Stimulated activated CD4-positive, alpha-beta T cell treated with anti-CD3 and anti-CD28 coated beads, Interleukin-1b, Interleukin-23, amount 100 ng/mL, for 24 hours (primary cell): Measurements from ENCODE around the gene DNAJB6.
"Not testable (repeated sequence)": the region's sequence is repeated elsewhere in the genome, so short reads cannot be mapped to it uniquely, and the experiment has no call there.

ENCODE experiments used
- DNase-seq, 4 experiments: peaks; one replicate each; pipeline ENCODE4 v3.0.0-alpha.2; 2020; ENCODE audit warnings: low read depth in 4 of 4, low spot score in 1 of 4

DNAJB6 gene

DNA sequence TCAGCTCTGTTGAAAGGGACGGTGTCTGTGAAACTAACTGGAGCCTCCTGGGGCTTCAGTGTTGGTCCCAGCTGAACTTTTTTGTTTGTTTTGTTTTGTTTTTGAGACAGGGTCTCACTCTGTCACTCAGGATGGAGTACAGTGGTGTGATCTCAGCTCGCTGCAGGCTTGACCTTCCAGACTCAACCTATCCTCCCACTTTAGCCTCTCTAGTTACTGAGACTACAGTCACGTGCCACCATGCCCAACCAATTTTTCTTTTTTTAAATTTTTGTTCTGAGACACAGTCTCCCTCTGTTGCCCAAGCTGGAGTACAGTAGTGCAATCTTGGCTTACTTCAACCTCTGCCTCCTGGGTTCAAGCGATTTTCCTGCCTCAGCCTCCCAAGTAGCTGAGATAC, 13.4 kb upstream of the DNAJB6 start:
- DNase-seq: no peak

- DNase-seq: no peak
Observed at GRCh38 chr7:157329447-157329846, 7.4 kb upstream of the DNAJB6 start.

GRCh38 chr7:157330567-157330966, 6.2 kb upstream of the DNAJB6 start:
- DNase-seq: not testable (repeated sequence)

DNA sequence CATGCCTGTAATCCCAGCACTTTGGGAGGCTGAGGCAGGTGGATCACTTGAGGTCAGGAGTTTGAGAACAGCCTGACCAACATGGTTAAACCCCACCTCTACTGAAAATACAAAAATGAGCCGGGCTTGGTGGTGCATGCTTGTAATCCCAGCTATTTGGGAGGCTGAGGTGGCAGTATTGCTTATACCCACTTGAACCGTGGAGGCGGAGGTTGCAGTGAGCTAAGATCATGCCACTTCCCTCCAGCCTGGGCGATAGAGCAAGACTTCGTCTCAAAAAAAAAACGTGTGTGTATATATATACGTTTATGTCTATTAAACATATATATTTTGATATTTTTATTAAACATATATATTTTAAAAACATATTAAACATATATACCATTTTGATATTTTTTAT, 5.8 kb upstream of the DNAJB6 start:
- DNase-seq: not testable (repeated sequence)

DNA sequence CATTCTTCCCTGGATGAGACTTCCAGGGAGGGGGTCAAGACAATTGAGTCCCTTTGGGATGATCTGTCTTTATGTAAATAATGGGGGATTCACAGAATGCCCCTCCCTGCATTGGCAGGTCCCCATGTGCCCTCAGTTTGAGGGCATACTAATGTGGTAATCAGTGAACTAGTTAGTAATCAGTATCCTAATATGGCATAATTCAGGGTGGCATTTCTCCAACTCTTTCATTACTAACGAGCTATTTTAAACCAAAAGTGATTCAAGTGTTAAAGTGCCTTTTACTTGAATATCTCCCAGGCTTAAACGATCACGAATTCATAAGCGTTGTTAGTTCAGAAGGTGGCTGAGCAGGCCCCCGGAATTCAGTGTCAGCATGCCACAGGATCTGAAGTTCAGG, 1.6 kb upstream of the DNAJB6 start:
- no peak for DNase-seq

DNA sequence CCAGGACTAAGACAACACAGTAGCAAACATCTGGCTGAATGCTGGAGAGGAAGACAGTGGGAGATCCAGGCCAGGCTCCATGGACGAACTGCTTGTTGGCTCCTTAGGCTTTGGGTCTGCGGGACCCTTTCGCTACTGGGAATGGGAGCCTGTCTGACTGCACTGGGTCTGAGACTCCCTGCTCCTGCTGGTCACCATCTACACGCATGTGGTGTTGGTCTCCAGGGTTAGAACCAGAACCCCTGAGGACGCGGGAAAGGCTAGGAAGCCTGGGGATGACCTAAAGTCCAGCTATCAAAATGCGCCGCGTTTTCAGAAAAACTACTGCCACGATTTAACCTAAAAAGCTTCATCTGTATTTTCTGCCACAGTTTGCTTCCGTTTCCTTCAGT, 817 bp upstream of the DNAJB6 start:
- no peak for DNase-seq

- DNase-seq: peak; percentile 34 to 66 (median 41)
Observed at GRCh38 chr7:157337316-157338149, 729 bp downstream of the DNAJB6 start.

GRCh38 chr7:157339777-157340677, 3.2 kb downstream of the DNAJB6 start:
- peak; percentile 27 to 55 (median 40) for DNase-seq

- no peak for DNase-seq
Observed at GRCh38 chr7:157347217-157347904, 10.6 kb downstream of the DNAJB6 start.

GRCh38 chr7:157348548-157348947, 11.7 kb downstream of the DNAJB6 start:
- no peak for DNase-seq

- DNase-seq: no peak
Observed at GRCh38 chr7:157352516-157352915, 15.7 kb downstream of the DNAJB6 start.

DNA sequence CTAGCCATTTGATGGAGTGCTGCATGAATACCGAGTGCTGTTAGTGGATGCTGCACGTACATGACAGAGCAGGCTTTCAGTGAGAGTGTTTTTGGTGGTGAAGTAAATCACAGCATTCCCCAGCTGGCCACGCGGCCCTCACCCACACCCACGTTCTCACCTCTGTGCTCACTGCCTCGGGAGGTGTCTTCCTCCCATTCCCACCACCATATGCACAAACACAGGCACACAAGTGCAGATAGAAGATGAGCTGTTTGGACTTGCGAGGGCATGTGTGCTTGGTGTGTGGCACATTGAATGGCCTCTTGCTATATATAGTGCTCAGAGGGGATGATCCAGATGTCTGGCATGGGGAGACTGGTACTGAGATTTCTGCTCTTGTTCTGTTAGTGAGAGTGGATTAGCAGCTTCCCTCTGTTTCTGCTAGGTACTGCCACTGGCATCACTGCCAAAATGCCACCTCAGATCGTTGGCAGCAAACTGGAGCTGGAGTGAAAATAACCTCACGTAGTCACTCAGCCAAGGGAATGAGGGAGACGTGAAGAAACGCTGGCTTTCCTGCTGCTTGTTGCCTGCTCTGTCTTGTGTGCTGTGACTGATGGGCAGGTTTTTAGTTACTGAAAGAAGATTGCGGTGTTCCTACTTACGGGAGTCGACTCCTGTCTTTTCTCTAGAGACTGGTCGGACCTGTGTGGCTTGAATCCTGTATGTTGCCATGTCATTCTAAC, 19.1 kb downstream of the DNAJB6 start:
- no peak for DNase-seq

GRCh38 chr7:157357129-157358040, 20.6 kb downstream of the DNAJB6 start:
- DNase-seq: no peak

- no peak for DNase-seq
Observed at GRCh38 chr7:157358041-157358752, 21.4 kb downstream of the DNAJB6 start.

DNA sequence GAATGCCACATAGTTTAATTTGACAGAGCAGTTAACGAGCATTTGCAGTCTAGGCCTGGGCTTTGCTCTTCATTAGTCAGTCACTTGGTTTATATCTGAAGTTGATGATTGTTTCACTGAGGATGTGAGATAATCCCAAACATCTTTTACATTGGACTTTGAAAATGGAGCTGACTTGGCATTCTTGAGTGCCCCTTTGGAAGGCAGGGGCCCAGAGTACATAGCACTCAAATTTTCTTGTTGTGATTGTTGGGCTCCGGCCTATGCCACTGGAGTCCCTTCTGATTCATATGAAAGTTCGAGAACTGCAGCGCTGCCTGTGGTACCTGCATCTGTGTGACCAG, 21.9 kb downstream of the DNAJB6 start:
- no peak for DNase-seq

DNA sequence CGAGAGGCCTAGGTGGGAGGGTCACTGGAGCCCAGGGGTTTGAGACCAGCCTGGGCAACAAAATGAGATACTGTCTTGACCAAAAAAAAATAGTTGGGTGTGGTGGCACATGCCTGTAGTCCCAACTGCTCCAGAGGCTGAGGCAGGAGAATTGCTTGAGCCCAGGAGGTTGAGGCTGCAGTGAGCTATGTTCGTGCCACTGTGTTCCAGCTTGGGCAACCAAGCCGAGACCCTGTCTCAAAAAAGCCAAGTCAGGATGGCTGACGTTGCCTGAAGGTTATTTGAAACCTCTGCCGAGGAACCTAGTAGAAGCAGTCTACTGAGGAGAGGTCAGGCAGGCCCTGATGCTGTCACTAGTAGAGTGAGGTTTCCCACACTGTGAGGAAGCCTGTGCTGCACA, 22.8 kb downstream of the DNAJB6 start:
- no peak for DNase-seq

GRCh38 chr7:157360483-157361025, 23.8 kb downstream of the DNAJB6 start:
- DNase-seq: no peak

- no peak for DNase-seq
Observed at GRCh38 chr7:157361537-157361936, 24.7 kb downstream of the DNAJB6 start.

- no peak for DNase-seq
Observed at GRCh38 chr7:157362729-157363128, 25.9 kb downstream of the DNAJB6 start.
